Rectal smooth muscle tissue (tissue), 1 donor: ENCODE measurements around the gene RPUSD3.
"Not testable (repeated sequence)": the region's sequence is repeated elsewhere in the genome, so short reads cannot be mapped to it uniquely, and the experiment has no call there.

Experiments used
- H3K27ac ChIP-seq: one replicate; pipeline ENCODE4 v1.7.0; 2013; ENCODE audit warnings: low read depth, low read length, inconsistent platforms
- H3K27me3 ChIP-seq: one replicate; pipeline ENCODE4 v1.7.0; 2013; ENCODE audit warnings: low read length; ENCODE audit not compliant: control insufficient read depth, insufficient read depth
- H3K36me3 ChIP-seq: one replicate; pipeline ENCODE4 v1.7.0; 2013; ENCODE audit warnings: low read length; ENCODE audit not compliant: control insufficient read depth, insufficient read depth
- H3K4me1 ChIP-seq: one replicate; pipeline ENCODE4 v1.7.0; 2013; ENCODE audit warnings: low read length; ENCODE audit not compliant: control insufficient read depth, insufficient read depth
- H3K4me3 ChIP-seq: one replicate; pipeline ENCODE4 v1.7.0; 2013; ENCODE audit warnings: low read length
- H3K9ac ChIP-seq: one replicate; pipeline ENCODE4 v1.7.0; 2013; ENCODE audit warnings: low read length

The RPUSD3 gene

GRCh38 chr3:9878700-9879099 is 34.9 kb upstream of the RPUSD3 start:
- no peaks in the 10 kb centered on the region for H3K4me1 ChIP-seq
- H3K9ac ChIP-seq: no peak overlapping the region
- no peaks in the 10 kb centered on the region for H3K27me3 ChIP-seq
- H3K27ac ChIP-seq: no peak overlapping the region
- H3K36me3 ChIP-seq: no peaks in the 10 kb centered on the region
- no peak overlapping the region for H3K4me3 ChIP-seq

GRCh38 chr3:9876991-9877390 is 33.2 kb upstream of the RPUSD3 start:
- Histone ChIP-seq H3K36me3 (no peaks in the 10 kb centered on the region), H3K4me1 (no peaks in the 10 kb centered on the region), H3K9ac (no peak overlapping the region), H3K4me3 (no peak overlapping the region), H3K27ac (no peak overlapping the region), H3K27me3 (no peaks in the 10 kb centered on the region)

GRCh38 chr3:9876255-9876654 is 32.4 kb upstream of the RPUSD3 start:
- not testable (repeated sequence) for H3K27ac ChIP-seq, H3K36me3 ChIP-seq, H3K9ac ChIP-seq, H3K27me3 ChIP-seq, H3K4me3 ChIP-seq, H3K4me1 ChIP-seq

GRCh38 chr3:9875448-9875847 is 31.6 kb upstream of the RPUSD3 start:
- H3K4me1 ChIP-seq: no peaks in the 10 kb centered on the region
- no peak overlapping the region for H3K9ac ChIP-seq
- no peak overlapping the region for H3K4me3 ChIP-seq
- no peak overlapping the region for H3K27ac ChIP-seq
- no peaks in the 10 kb centered on the region for H3K36me3 ChIP-seq
- no peaks in the 10 kb centered on the region for H3K27me3 ChIP-seq

GRCh38 chr3:9872067-9872466 is 28.3 kb upstream of the RPUSD3 start:
- H3K4me1 ChIP-seq, H3K27ac ChIP-seq, H3K27me3 ChIP-seq, H3K36me3 ChIP-seq, H3K9ac ChIP-seq, H3K4me3 ChIP-seq: not testable (repeated sequence)

GRCh38 chr3:9870978-9871377 is 27.2 kb upstream of the RPUSD3 start:
- H3K4me1 ChIP-seq: peaks cover 7% of the 10 kb centered on the region
- H3K36me3 ChIP-seq: no peaks in the 10 kb centered on the region
- H3K27ac ChIP-seq: no peak overlapping the region
- no peak overlapping the region for H3K4me3 ChIP-seq
- no peak overlapping the region for H3K9ac ChIP-seq
- no peaks in the 10 kb centered on the region for H3K27me3 ChIP-seq

GRCh38 chr3:9869955-9870354 is 26.1 kb upstream of the RPUSD3 start:
- H3K36me3 ChIP-seq: no peaks in the 10 kb centered on the region
- no peak overlapping the region for H3K4me3 ChIP-seq
- no peak overlapping the region for H3K9ac ChIP-seq
- no peaks in the 10 kb centered on the region for H3K27me3 ChIP-seq
- no peak overlapping the region for H3K27ac ChIP-seq
- peaks cover 13% of the 10 kb centered on the region for H3K4me1 ChIP-seq

GRCh38 chr3:9867106-9867505 is 23.3 kb upstream of the RPUSD3 start:
- Histone ChIP-seq H3K4me3 (no peak overlapping the region), H3K4me1 (peaks cover 22% of the 10 kb centered on the region), H3K27me3 (no peaks in the 10 kb centered on the region), H3K9ac (no peak overlapping the region), H3K27ac (peak overlapping the region; percentile 89), H3K36me3 (no peaks in the 10 kb centered on the region)

GRCh38 chr3:9866639-9867038 is 22.8 kb upstream of the RPUSD3 start:
- H3K9ac ChIP-seq: no peak overlapping the region
- H3K36me3 ChIP-seq: no peaks in the 10 kb centered on the region
- H3K27ac ChIP-seq: peak overlapping the region; percentile 89
- no peak overlapping the region for H3K4me3 ChIP-seq
- no peaks in the 10 kb centered on the region for H3K27me3 ChIP-seq
- peaks cover 22% of the 10 kb centered on the region for H3K4me1 ChIP-seq

GRCh38 chr3:9865125-9865637 is 21.4 kb upstream of the RPUSD3 start:
- not testable (repeated sequence) for H3K27me3 ChIP-seq, H3K9ac ChIP-seq, H3K36me3 ChIP-seq, H3K4me3 ChIP-seq
- peak overlapping the region; percentile 89 for H3K27ac ChIP-seq
- peaks cover 22% of the 10 kb centered on the region for H3K4me1 ChIP-seq

GRCh38 chr3:9864200-9864927 is 20.6 kb upstream of the RPUSD3 start:
- Histone ChIP-seq H3K36me3 (no peaks in the 10 kb centered on the region), H3K4me3 (peak overlapping the region; percentile 41), H3K27ac (peak overlapping the region; percentile 89), H3K9ac (no peak overlapping the region), H3K4me1 (peaks cover 22% of the 10 kb centered on the region), H3K27me3 (no peaks in the 10 kb centered on the region)

GRCh38 chr3:9863058-9863772 is 19.4 kb upstream of the RPUSD3 start:
- Histone ChIP-seq H3K4me1 (peaks cover 22% of the 10 kb centered on the region), H3K36me3 (no peaks in the 10 kb centered on the region), H3K27ac (peak overlapping the region; percentile 89), H3K4me3 (peak overlapping the region; percentile 41), H3K27me3 (no peaks in the 10 kb centered on the region), H3K9ac (no peak overlapping the region)
